ENCODE results near the gene PARP16. TPM values are rescaled to one million over a fixed set of nuclear protein-coding genes. Genes with fewer than 3 reads are reported as not detected.
A peak's percentile ranks its signal among the peaks of the same experiment; 100 is the strongest.

Gene PARP16
- total and polyA plus RNA-seq, 9 of the 15 experiments (the other 6 are each of a cell fraction or from before 2014, with no cell fraction given) = 3.0 to 9.9 (median 5.8) TPM

DNA sequence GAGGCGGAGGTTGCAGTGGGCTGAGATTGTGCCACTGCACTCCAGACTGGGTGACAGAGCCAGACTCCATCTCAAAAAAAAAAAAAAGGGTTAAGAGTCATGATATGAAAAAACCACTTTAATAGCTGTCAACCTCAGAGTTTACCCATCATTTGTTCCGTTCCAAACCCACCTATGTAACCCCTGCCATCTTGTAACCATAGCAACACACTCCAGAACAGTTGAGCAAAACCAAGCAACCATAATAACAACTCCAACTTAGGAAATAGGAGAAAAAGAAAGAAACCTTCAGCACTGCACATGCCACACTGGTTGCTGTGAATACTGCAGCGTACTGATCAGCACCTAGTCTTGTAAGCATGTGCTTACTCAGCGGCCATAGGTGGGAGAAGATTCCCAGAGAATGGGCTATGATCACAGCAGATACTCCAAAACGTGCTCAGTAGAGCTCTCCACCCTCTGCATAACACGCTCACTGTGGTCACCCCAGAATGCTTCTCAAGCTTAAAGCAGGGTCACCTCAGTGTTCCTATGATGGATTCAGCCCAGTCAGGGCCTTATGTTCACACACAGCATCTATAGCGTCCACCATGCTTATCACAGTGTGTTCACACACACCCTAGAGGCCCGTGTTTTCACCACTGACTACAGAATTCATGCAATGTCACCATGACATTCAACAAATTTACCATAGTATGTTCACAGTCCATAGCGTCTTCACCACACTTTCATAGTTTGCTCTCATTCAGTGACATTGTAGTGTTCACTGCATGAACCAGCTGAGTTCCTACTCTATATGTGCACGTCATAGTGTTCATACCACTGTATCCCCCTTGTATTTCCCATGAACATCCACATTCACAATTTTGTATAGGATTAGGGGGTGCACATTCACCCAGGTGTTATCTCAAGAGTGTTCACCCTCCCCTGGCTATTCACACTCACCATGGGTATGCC lies 68.9 kb downstream of the PARP16 start (continued):
- TF ChIP-seq MGA (IDR thresholded peaks at IDR 0.05) = peak; percentile 80
- TF ChIP-seq, protein P1, sequence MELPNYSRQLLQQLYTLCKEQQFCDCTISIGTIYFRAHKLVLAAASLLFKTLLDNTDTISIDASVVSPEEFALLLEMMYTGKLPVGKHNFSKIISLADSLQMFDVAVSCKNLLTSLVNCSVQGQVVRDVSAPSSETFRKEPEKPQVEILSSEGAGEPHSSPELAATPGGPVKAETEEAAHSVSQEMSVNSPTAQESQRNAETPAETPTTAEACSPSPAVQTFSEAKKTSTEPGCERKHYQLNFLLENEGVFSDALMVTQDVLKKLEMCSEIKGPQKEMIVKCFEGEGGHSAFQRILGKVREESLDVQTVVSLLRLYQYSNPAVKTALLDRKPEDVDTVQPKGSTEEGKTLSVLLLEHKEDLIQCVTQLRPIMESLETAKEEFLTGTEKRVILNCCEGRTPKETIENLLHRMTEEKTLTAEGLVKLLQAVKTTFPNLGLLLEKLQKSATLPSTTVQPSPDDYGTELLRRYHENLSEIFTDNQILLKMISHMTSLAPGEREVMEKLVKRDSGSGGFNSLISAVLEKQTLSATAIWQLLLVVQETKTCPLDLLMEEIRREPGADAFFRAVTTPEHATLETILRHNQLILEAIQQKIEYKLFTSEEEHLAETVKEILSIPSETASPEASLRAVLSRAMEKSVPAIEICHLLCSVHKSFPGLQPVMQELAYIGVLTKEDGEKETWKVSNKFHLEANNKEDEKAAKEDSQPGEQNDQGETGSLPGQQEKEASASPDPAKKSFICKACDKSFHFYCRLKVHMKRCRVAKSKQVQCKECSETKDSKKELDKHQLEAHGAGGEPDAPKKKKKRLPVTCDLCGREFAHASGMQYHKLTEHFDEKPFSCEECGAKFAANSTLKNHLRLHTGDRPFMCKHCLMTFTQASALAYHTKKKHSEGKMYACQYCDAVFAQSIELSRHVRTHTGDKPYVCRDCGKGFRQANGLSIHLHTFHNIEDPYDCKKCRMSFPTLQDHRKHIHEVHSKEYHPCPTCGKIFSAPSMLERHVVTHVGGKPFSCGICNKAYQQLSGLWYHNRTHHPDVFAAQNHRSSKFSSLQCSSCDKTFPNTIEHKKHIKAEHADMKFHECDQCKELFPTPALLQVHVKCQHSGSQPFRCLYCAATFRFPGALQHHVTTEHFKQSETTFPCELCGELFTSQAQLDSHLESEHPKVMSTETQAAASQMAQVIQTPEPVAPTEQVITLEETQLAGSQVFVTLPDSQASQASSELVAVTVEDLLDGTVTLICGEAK (IDR thresholded peaks at IDR 0.05) = peak; percentile 8; the same call in 1 of the 2 replicates
- TF ChIP-seq, protein P1 (CRISPR knock-in tag; IDR thresholded peaks at IDR 0.05) = no peak

Measured in K562 (cell line).